ENCODE measurements around the gene C19orf85. TPM values are rescaled to one million over a fixed set of nuclear protein-coding genes. Genes with fewer than 3 reads are reported as not detected.

C19orf85 gene
- total RNA-seq, 4 donors from 2014 or later: not detected

DNA sequence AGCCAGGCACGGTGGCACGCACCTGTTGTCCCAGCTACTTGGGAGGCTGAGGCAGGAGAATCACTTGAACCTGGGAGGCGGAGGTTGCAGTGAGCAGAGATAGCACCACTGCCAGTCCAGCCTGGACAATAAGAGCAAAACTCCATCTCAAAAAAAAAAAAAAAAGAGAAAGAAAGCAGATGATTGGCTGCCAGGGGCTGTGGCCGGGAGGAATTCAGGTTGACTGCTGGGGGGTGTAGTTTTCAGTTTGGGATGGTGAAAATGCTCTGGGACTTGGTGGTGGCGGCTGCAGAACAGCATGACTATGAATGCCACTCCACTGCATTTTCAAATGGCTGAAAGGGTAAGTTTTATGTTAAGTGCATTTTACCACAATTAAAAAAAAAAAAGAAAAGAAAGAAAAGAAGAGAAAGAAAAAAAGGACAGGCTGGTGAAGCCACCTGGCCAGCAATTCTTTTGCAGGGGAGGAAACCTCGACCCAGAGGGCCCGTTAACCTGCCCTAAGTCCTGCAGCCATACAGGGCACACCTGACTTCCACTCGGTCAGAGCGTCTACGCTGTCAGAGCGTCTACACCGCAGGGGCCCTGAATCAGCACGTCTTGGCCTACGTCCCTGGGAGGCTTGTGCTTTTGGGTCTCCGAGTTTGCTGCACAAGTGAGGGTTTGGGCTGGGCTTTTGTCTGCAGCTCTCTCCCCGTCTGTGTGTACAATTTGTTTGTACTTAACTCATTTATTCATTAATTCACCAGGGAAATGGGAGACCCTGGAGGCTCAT, 6.7 kb downstream of the C19orf85 start:
- Histone ChIP-seq H3K27me3 (no peaks in the 10 kb centered on the region), H3K27ac (no peak overlapping the region), H3K36me3 (peaks cover 0 to 31% (median 0%) of the 10 kb centered on the region in 3 donors), H3K4me3 (no peak overlapping the region), H3K4me1 (peaks cover 0 to 36% (median 6%) of the 10 kb centered on the region in 4 donors), H3K9me3 (no peaks in the 10 kb centered on the region)
- TF ChIP-seq EP300 (IDR thresholded peaks at IDR 0.05) (no peak), POLR2A (IDR thresholded peaks at IDR 0.05) (no peak)
- TF ChIP-seq, protein P1, sequence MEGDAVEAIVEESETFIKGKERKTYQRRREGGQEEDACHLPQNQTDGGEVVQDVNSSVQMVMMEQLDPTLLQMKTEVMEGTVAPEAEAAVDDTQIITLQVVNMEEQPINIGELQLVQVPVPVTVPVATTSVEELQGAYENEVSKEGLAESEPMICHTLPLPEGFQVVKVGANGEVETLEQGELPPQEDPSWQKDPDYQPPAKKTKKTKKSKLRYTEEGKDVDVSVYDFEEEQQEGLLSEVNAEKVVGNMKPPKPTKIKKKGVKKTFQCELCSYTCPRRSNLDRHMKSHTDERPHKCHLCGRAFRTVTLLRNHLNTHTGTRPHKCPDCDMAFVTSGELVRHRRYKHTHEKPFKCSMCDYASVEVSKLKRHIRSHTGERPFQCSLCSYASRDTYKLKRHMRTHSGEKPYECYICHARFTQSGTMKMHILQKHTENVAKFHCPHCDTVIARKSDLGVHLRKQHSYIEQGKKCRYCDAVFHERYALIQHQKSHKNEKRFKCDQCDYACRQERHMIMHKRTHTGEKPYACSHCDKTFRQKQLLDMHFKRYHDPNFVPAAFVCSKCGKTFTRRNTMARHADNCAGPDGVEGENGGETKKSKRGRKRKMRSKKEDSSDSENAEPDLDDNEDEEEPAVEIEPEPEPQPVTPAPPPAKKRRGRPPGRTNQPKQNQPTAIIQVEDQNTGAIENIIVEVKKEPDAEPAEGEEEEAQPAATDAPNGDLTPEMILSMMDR (IDR thresholded peaks at IDR 0.05): no peak
- no peak for DNase-seq (ENCODE audit: low spot score in 2 of 2)
- WGBS, 2 donors: 81 to 82% methylated on average over 16 of the region's 16 CpGs

DNA sequence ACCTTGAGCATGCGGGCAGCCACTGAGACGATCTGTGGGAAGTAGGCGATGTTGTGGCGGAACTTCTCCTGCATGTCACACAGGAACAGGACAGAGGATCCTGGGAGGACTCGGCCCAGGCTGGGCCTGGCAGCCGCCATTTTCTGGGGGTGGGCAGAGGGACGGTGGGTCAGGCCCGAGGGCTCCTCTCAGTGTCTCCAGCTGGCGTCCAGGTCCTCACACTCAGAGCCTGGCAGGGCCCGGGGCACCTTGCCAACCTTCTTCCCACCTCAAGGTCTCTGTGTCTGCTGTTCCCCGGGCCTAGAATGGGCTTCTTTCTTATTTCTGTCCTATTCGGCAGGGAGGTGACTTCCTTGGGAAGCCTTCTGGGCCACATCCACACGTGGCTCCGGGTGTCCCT, 8.2 kb downstream of the C19orf85 start:
- 82% methylated on average over 14 of the region's 14 CpGs for WGBS, 2 donors
- no peak overlapping the region for H3K4me3 ChIP-seq
- peaks cover 0 to 14% of the 10 kb centered on the region in 2 donors for H3K27me3 ChIP-seq
- DNase-seq (ENCODE audit: low spot score in 2 of 2): no peak
- H3K36me3 ChIP-seq: peaks cover 0 to 31% (median 0%) of the 10 kb centered on the region in 3 donors
- no peaks in the 10 kb centered on the region for H3K9me3 ChIP-seq
- no peak for TF ChIP-seq EP300 (IDR thresholded peaks at IDR 0.05)
- TF ChIP-seq POLR2A (IDR thresholded peaks at IDR 0.05): no peak
- TF ChIP-seq, protein P1 (IDR thresholded peaks at IDR 0.05): no peak
- peak overlapping the region in 1 of 4 donors; percentile 22 for H3K27ac ChIP-seq
- peaks cover 0 to 41% (median 16%) of the 10 kb centered on the region in 4 donors for H3K4me1 ChIP-seq

GRCh38 chr19:55455576-55456235, 8.8 kb downstream of the C19orf85 start:
- WGBS, 2 donors: 83 to 89% methylated on average over 11 of the region's 11 CpGs
- H3K27me3 ChIP-seq: peaks cover 0 to 20% of the 10 kb centered on the region in 2 donors
- no peak overlapping the region for H3K27ac ChIP-seq
- no peak for DNase-seq (ENCODE audit: low spot score in 2 of 2)
- H3K36me3 ChIP-seq: peaks cover 0 to 31% (median 0%) of the 10 kb centered on the region in 3 donors
- TF ChIP-seq EP300 (IDR thresholded peaks at IDR 0.05) (no peak), POLR2A (IDR thresholded peaks at IDR 0.05) (no peak)
- TF ChIP-seq, protein P1 (IDR thresholded peaks at IDR 0.05): no peak
- no peak overlapping the region for H3K4me3 ChIP-seq
- no peaks in the 10 kb centered on the region for H3K9me3 ChIP-seq
- peaks cover 0 to 40% (median 20%) of the 10 kb centered on the region in 4 donors for H3K4me1 ChIP-seq

GRCh38 chr19:55454787-55455243, 9.7 kb downstream of the C19orf85 start:
- DNase-seq (ENCODE audit: low spot score in 2 of 2): no peak
- WGBS, 2 donors: 70 to 72% methylated on average over 13 to 14 of the region's 14 CpGs
- Histone ChIP-seq H3K4me1 (peaks cover 0 to 31% (median 18%) of the 10 kb centered on the region in 4 donors), H3K36me3 (peaks cover 0 to 31% (median 0%) of the 10 kb centered on the region in 3 donors), H3K9me3 (no peaks in the 10 kb centered on the region), H3K27ac (peak overlapping the region in 1 of 4 donors; percentile 24), H3K4me3 (no peak overlapping the region), H3K27me3 (peaks cover 0 to 26% of the 10 kb centered on the region in 2 donors)
- no peak for TF ChIP-seq EP300 (IDR thresholded peaks at IDR 0.05)
- TF ChIP-seq POLR2A (IDR thresholded peaks at IDR 0.05): no peak
- TF ChIP-seq, protein P1 (IDR thresholded peaks at IDR 0.05): peak; percentile 44 to 65 (median 47)

All from tibial nerve (tissue), 4 donors.